Stimulated activated CD8-positive, alpha-beta memory T cell treated with anti-CD3 and anti-CD28 coated beads, Interleukin-7, amount 100 ng/mL, for 1 hour (primary cell): ENCODE measurements around the gene KLHL41.
"Not testable (repeated sequence)": the region's sequence is repeated elsewhere in the genome, so short reads cannot be mapped to it uniquely, and the experiment has no call there.

Source experiments
- DNase-seq, 2 donors: peaks; one replicate each; pipeline ENCODE4 v3.0.0-alpha.2; 2020; ENCODE audit warnings: low read depth in 2 of 2

The KLHL41 gene

GRCh38 chr2:169509955-169510354, 453 bp downstream of the KLHL41 start:
- DNase-seq, result no peak

GRCh38 chr2:169510496-169510895, 994 bp downstream of the KLHL41 start:
- DNase-seq, result no peak

- DNase-seq, result no peak
Measured at GRCh38 chr2:169511818-169512217, 2.3 kb downstream of the KLHL41 start.

- DNase-seq, result no peak
Measured at GRCh38 chr2:169512525-169512924, 3.0 kb downstream of the KLHL41 start.

GRCh38 chr2:169513094-169513493, 3.6 kb downstream of the KLHL41 start:
- no peak for DNase-seq

- DNase-seq, result no peak
Measured at GRCh38 chr2:169513926-169514325, 4.4 kb downstream of the KLHL41 start.

- not testable (repeated sequence) for DNase-seq
Measured at GRCh38 chr2:169514758-169515157, 5.3 kb downstream of the KLHL41 start.

GRCh38 chr2:169516488-169516995, 7.0 kb downstream of the KLHL41 start:
- not testable (repeated sequence) for DNase-seq

- no peak for DNase-seq
Measured at GRCh38 chr2:169520896-169521295, 11.4 kb downstream of the KLHL41 start.

- DNase-seq, result no peak
Measured at GRCh38 chr2:169523681-169524080, 14.2 kb downstream of the KLHL41 start.

GRCh38 chr2:169525434-169525833, 15.9 kb downstream of the KLHL41 start:
- no peak for DNase-seq

GRCh38 chr2:169526451-169526850, 16.9 kb downstream of the KLHL41 start:
- DNase-seq, result no peak

GRCh38 chr2:169528271-169528701, 18.8 kb downstream of the KLHL41 start:
- DNase-seq, result peak; percentile 31 to 62

- not testable (repeated sequence) for DNase-seq
Measured at GRCh38 chr2:169539460-169539859, 30.0 kb downstream of the KLHL41 start.

- no peak for DNase-seq
Measured at GRCh38 chr2:169540146-169540545, 30.6 kb downstream of the KLHL41 start.

- no peak for DNase-seq
Measured at GRCh38 chr2:169542433-169542832, 32.9 kb downstream of the KLHL41 start.

GRCh38 chr2:169546756-169547155, 37.3 kb downstream of the KLHL41 start:
- no peak for DNase-seq

- no peak for DNase-seq
Measured at GRCh38 chr2:169561364-169561763, 51.9 kb downstream of the KLHL41 start.

- DNase-seq, result not testable (repeated sequence)
Measured at GRCh38 chr2:169562084-169562483, 52.6 kb downstream of the KLHL41 start.

- no peak for DNase-seq
Measured at GRCh38 chr2:169562519-169562918, 53.0 kb downstream of the KLHL41 start.

- DNase-seq, result no peak
Measured at GRCh38 chr2:169565686-169566085, 56.2 kb downstream of the KLHL41 start.

- DNase-seq, result no peak
Measured at GRCh38 chr2:169569948-169570347, 60.4 kb downstream of the KLHL41 start.

GRCh38 chr2:169570752-169571151, 61.2 kb downstream of the KLHL41 start:
- not testable (repeated sequence) for DNase-seq

- DNase-seq, result no peak
Measured at GRCh38 chr2:169571571-169571970, 62.1 kb downstream of the KLHL41 start.
